GM21515 (cell line): ENCODE results near the gene NFASC.

Experiments
- ATAC-seq: cut with Tn5 transposase; IDR thresholded peaks from one replicate; pipeline ENCODE4 v1.9.1; 2021; ENCODE audit not compliant: unreplicated experiment

The NFASC gene

DNA sequence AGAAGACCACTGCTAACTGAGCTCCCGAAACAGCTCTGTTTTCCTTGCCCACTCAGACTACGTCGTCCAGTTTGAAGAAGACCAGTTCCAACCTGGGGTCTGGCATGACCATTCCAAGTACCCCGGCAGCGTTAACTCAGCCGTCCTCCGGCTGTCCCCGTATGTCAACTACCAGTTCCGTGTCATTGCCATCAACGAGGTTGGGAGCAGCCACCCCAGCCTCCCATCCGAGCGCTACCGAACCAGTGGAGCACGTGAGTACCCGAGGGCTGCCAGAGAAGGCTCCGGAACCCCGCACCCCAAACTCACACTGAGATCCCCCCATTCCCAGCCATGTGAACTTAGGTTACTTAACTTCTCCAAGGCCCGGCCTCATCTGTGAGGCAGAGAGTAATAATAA, 108.6 kb downstream of the NFASC start:
- no peak for ATAC-seq

DNA sequence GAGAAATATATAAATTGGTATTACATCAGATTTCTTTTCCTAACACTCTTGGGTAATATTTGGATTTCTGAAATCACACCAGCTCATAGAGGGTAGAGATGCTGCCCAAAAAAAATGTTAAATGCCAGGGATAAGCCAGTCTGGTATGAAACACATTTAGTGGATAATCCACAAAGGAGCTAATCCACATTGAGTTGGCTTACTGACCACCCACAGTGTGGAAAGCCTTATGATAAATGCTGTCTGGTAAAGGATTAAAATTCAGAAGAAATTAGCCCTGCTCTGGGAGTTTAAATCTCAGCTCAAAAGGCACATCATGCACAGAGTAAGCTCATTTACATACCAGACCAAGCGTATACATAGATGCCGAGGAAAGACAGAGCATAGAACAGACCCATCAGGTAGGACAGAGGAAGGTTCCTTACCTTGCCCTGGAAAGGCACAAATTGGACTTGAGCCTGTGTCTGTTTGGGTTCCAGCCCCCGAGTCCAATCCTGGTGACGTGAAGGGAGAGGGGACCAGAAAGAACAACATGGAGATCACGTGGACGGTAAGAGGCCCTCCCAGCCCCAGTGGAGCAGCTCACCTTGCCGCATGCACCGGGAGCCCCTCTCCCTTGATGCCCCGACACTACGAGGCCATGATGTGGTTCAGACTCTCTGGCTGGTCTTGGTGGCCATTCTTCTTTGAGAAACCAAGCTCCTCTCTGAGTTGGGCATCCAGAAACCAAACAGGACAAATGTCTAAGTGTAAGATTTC, 109.4 kb downstream of the NFASC start:
- no peak for ATAC-seq

DNA sequence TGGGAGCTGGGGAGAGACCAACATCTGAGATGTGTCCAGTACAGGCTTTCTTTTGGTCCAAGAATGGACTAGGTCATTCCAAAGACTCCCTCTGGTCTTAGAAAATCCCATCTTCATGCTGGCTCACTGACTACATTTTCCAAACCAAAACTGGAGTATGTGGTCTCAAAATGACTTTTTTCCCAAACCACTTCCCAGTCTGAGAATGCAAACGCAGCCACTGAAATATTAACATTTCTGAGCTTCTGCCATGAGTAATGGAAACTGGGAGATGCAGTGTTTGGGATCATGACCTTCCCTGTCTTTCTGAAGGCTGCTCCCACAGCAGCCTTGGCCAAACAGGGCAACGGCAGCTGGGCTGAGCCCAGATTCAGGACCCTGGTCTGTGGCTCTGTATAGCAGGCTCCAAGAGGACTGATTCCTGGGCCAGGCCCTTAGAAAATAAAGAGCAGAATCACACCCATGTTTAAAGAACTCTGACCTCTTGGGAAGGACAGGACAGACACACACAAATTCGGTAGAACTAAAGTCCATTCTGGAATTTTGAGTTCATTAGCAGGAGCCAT, 110.3 kb downstream of the NFASC start:
- no peak for ATAC-seq

DNA sequence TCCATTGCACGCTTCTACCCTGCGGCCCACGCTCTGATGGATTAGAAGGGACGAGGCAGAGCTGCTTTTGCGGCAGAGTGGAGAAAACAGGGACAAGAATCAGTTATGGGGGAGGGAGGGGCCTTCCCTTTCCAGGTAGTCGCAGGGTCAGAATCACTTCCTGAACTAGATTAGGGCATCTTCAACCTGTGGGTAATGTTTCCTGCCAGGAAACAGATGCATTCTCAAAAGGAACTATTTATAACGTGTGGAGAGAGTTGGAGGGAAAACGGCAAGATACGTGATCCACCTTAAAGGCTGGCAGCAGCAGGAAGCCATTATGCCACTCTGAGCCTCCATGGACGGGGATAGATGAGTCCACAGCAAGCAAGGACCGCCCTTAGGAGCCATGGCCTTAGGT, 112.5 kb downstream of the NFASC start:
- no peak for ATAC-seq

GRCh38 chr1:204983881-204984280, 113.2 kb downstream of the NFASC start:
- ATAC-seq = no peak

- ATAC-seq = no peak
These were observed 113.8 kb downstream of the NFASC start for GRCh38 chr1:204984499-204984898.

- ATAC-seq = no peak
These were observed 115.5 kb downstream of the NFASC start for GRCh38 chr1:204986181-204986580.

DNA sequence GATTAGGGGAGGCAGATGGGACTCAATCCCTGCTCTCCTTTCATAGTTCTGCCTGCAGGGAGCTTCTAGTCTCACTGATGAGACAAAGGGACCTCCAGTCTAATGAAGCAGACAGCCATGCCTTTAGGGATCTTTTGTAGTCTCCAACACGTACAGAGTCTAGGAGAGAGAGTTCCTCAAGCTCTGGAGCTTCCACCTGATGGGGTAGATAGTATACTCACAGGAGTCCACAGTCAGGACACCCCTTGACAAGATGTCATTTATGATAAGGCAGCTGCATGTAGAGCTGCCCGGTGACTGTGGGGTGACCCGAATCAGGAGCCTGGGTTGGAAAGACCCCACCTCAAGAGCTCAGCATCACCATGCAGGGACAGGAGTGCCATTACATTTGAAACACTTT, 117.0 kb downstream of the NFASC start:
- ATAC-seq = no peak

DNA sequence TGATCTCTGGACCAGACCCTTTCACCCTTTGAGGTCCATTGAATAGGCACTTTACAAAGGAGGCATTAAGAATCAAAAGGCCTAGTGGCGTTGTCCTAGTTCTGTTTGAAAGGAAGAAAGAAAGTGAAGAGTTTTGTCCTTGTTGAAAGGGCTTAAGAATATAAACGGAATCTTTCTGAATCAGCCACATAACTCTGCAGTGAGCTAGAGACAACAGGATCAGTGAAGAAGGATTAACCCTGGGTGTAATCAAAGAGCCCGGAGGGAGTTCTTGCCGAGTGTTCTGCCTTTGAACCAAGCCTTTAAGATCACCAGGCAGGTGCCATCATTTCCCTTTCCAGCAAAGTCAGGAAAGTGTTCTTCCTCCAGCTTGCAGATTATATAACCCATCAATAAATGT, 117.5 kb downstream of the NFASC start:
- ATAC-seq = no peak

GRCh38 chr1:204989266-204990058, 118.8 kb downstream of the NFASC start:
- no peak for ATAC-seq

- no peak for ATAC-seq
These were observed 119.5 kb downstream of the NFASC start for GRCh38 chr1:204990059-204990664.

- ATAC-seq = no peak
These were observed 120.2 kb downstream of the NFASC start for GRCh38 chr1:204990721-204991341.

DNA sequence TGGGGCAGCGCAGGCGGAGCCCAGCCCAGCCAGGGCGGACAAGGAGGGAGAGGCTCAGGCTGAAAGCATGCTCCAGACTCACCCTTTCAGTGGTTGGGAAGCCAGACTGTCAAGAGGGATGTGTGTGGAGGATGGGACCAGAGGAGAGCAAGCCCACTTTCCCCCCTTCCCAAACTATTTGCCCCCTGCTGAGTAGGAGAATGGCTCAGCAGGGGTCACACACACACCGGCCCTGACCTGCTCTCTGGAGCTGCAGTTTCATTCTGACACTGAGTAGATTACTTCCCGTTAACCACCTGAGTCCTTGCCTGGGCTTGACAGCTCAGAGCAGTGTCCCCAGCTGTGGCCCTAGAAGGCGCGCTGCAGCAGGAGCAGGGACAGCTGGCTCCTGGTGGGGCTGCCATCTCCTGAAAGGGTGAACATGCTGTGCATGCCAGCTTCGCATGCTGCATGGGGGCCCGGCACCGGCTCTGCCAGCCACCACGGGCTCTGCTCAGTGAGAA, 120.7 kb downstream of the NFASC start:
- no peak for ATAC-seq

DNA sequence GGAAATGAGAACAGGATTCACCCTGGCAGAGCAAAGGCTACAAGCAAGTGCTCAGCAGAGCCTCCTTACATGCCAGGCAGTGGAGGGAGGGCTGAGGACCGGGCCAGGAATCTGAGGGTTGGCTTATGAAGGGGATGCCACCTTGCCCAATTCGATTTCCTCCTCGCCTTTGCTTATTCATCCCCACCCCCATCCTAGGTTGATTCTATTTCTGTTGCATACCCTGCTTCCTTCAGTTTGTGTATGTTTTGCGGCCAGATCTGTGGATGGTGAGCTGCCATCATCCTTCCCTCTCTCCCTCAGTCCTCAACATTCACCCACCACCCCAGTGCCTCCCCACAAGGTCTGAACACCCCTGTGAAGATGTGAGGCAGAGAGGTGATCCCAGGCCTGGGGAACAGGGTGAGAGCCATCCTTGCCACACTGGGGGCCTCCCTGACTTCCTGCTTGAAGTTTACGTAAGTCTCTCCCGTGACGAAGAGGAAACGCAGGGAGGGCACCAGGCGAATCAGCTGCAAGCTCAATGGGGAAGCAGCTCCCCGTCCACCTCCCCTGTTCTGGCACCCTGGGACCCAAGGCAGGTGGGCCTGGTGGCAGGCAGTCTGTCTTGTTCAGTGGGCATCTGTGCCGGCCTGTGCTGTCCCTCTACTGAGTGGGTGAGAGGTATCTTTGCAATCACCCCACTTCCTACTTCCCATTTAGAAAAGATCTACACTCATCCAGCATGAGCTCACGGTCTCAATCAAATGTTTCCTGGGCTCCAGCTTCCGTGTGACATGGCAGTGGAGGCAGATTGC, 121.7 kb downstream of the NFASC start:
- ATAC-seq = no peak

GRCh38 chr1:204992998-204993314, 122.3 kb downstream of the NFASC start:
- ATAC-seq = no peak

DNA sequence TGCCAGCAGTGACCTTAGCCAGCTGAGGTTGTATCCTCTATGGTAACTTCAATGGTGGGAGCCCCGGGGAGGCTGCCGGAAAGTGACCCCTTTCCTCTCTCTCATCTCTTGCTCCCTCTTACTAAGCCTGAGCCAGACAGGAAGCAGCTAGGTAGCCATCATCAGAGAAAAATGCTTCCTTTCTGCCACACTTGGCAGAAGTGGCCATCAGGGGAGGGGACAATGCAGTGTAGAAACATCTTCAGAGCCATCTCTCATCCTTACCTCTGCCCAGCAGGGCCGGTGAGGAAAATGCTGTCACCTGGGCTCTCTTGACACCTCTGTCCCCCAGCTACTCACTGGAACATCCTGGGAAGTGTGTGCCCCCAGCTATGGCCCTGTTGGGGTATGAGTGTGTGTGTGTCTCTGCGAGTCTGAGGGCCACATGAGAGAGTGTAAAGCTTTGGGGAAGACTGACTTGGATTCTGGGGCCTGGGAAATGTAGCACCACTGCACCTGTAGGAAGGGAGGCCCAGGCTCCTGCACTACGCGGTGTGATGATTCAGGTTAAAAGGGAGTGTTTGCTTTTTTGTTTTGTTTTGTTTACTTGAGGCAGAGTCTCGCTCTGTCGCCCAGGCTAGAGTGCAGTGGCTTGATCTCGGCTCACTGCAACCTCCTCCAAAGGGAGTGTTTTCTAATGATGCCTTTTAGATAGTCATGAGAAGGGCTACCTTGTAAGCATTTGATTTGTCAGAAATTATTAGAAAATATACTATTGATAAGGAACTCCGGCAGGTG, 123.6 kb downstream of the NFASC start:
- ATAC-seq = no peak

DNA sequence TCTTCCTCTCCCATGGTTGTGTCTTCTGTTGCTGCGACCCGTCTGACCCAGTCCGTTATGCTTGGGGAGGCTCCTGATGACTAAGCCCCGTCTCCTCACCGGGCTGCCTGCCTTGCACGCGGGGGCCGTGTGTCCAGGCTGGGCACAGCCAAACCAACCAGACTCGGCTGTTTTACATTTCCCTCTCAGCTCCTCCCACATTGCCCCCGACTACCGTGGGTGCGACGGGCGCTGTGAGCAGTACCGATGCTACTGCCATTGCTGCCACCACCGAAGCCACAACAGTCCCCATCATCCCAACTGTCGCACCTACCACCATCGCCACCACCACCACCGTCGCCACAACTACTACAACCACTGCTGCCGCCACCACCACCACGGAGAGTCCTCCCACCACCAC, 126.3 kb downstream of the NFASC start:
- ATAC-seq = no peak

DNA sequence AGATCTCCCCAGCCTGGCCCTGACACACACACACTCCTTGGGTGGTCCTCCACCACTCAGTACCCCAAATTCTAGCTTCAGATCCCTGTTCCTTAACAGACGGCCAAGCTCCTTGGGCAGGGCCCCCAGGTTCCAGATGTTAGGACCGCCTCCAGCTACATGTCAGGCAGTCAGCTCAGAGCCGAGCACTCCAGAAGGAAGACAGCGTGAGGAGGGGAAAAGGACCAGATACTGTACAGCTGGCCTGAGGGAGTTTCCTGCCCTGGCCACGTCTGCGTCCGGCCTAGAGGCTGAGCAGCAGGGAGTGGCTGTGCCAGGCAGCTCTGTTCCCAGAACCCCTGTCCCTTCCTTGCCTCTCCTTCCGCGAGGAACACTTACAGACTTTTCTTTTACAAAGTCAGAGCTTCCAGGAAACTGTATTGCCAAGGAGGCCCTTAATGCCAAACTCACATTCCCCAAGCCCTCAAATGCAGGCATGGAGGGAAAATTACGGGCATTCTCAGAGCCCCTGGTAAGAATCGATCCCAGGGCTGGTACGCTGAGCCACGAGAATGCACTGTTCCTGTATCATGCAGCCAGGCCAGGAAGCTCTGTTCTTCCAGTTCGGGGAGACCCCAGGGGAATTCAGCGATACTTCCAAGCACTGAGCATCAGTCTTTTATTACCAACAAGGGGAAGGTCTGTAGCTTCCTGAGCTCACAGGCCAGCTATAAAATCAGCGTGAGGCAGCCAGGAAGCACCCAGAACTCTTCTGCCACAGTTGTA, 127.1 kb downstream of the NFASC start:
- ATAC-seq = no peak

DNA sequence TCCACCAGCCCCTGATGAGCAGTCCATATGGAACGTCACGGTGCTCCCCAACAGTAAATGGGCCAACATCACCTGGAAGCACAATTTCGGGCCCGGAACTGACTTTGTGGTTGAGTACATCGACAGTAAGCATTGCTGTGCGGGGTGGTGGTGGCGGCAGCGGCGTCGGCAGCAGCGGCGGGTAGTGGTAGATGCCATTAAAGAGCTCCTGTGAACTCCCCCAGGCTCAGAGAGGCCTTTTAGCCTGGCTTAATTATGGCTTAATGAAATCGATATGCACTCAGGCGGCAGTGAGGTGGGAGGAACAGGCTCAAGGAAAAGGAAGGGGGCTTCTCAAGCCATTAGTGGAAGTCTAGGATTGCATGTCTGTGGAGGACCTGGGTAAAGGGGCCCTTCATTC, 130.5 kb downstream of the NFASC start:
- no peak for ATAC-seq
